ENCODE measurements around the gene MAPK12. TPM values are rescaled to one million over a fixed set of nuclear protein-coding genes. Genes with fewer than 3 reads are reported as not detected.

The MAPK12 gene
- total RNA-seq, 1 donor = 28.0 TPM

DNA sequence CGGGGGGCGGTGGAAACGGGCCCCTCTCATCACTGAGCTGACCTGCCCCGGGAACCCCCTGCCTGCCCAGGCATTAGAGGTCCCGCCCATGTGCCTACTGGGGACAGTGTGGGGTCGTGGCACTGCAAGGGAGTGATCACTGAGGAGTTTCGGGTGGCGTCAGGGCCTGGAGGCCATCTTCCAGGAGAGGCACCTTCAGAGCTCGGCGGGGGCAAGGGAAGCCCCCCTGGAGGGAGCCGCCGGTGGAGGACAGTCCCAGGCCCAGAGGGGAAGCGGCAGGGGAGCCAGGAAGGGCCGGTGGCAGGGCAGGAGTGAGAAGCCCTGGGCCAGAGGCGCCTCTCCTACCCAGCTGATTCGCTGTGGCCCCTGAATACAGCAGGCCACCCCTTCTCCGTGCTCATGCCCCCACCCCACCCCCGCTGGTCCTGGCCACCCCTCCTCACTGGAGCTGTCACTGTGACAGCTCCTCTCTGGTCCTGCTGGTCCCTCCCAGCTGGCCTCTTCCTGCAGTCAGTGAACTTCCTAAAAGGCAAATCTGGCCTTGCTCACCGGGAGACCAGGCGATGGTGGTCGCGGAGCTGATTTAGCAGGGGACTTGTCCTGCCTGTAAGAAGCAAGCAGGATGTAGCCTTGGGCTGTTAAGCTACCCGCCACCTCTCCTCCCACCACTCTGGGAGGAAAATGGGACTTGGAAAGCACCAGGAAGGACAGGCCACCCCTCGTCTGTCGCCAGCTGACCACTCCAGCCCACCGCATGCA, 10.7 kb upstream of the MAPK12 start:
- TF ChIP-seq, protein P1, sequence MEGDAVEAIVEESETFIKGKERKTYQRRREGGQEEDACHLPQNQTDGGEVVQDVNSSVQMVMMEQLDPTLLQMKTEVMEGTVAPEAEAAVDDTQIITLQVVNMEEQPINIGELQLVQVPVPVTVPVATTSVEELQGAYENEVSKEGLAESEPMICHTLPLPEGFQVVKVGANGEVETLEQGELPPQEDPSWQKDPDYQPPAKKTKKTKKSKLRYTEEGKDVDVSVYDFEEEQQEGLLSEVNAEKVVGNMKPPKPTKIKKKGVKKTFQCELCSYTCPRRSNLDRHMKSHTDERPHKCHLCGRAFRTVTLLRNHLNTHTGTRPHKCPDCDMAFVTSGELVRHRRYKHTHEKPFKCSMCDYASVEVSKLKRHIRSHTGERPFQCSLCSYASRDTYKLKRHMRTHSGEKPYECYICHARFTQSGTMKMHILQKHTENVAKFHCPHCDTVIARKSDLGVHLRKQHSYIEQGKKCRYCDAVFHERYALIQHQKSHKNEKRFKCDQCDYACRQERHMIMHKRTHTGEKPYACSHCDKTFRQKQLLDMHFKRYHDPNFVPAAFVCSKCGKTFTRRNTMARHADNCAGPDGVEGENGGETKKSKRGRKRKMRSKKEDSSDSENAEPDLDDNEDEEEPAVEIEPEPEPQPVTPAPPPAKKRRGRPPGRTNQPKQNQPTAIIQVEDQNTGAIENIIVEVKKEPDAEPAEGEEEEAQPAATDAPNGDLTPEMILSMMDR (IDR thresholded peaks at IDR 0.05; ENCODE audit: insufficient read depth, low read length) = no peak
- H3K4me3 ChIP-seq (ENCODE audit: low read depth, low read length) = no peak overlapping the region
- DNase-seq (ENCODE audit: low read depth) = no peak

DNA sequence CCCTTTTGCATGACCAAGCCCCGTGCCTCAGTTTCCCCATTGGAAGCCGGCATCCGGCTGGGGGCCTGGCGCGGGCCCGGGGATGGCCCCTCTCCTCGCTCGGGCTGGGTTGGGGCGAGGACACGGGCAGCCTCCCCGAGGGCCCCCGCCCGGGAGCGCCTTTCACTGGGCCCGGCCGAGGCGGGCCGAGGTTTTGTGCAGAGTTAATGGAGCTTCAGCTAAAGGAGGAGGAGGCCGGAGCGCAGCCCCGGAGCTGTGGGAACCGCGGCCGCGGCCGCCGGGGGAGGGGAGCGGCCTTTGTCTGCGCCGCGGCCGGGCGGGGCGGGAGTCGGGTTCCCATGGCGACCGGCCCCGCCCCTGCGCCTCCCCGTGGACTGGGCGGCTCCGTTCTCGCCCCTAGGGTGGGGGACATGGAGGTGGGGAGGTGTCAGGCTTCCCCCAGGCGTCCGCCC, 10.1 kb upstream of the MAPK12 start:
- TF ChIP-seq, protein P1 (IDR thresholded peaks at IDR 0.05; ENCODE audit: insufficient read depth, low read length) = peak; percentile 7
- peak; percentile 36 for DNase-seq (ENCODE audit: low read depth)
- peak overlapping the region; percentile 65 for H3K4me3 ChIP-seq (ENCODE audit: low read depth, low read length)

DNA sequence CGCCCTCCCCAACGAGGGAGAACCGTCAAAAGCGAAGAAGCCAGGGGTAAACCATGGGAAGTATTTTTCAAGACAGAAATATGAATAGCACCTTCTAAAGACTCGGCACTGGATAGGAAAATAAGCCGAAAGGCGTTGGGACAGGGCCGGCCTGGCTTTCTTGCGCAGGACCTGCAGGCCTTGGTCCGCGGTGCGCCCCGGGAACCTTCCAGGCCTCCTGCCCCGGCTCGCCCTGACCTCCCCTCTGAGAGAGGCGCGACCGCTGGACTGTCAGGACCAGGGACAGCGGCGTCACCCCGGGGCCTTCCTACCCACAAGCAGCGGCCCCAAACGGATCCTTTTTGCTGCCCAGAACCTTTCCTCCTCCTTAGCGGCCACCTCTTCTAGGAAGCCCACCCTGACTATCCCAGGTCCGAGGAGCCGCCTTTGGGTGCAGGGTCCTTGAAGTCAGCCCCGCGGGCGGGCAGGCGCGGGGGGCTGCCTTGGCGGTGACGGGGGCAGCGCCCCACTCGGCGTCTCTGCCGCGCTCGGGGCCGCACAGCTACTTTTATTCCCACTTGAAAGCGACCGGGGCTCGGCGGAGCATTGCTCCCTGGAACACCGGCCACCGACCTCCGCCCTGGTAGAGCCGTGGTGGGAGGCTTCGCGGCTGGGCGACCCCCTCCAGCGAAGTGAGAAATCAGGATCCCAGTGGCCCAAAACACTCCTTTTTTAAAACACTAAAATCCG, 9.3 kb upstream of the MAPK12 start:
- peak overlapping the region; percentile 65 for H3K4me3 ChIP-seq (ENCODE audit: low read depth, low read length)
- TF ChIP-seq, protein P1 (IDR thresholded peaks at IDR 0.05; ENCODE audit: insufficient read depth, low read length) = no peak
- DNase-seq (ENCODE audit: low read depth) = peak; percentile 65

DNA sequence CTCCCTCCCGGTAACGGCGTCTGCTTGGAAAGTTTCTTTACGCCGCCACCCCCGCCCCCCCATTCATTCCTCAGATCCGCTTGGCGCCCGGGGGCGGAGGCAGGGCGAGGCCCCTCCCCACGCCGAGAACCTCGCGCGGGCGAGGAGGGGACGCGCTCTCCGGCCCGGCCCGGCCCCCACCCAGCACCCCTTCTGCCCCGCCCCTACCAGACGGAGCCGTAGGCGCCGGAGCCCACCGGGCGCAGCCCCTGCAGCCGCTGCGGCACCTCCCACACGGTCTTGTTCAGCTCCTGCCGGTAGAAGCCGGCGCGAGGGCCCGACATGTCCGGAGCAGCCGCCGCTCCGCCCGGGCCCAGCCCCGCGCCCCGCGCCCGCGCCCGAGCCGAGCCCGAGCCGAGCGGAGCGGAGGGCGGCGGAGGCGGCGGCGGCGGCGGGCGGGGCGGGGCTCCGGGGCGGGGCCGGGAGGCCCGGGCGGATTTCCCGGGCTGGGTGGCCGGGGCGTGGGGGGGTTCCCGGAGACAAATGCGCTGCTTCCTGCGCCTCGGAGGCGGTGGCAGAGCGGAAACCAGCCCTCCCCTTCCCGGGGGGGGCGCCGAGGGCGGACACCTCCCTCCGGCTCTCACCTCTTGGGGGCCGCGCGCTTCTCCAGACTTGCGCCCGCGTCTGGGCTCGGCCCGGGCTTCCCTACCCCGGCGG, 8.6 kb upstream of the MAPK12 start, which contains the start of gene MAPK11:
Gene MAPK11 (minus strand): TSS at position 411 of the 696 bp plus-strand sequence. CDS start 88 bp downstream, at position 323.
- peak; percentile 35 for DNase-seq (ENCODE audit: low read depth)
- TF ChIP-seq, protein P1 (IDR thresholded peaks at IDR 0.05; ENCODE audit: insufficient read depth, low read length) = no peak
- peak within 1 kb of the TSS; percentile 65 for H3K4me3 ChIP-seq (ENCODE audit: low read depth, low read length)

DNA sequence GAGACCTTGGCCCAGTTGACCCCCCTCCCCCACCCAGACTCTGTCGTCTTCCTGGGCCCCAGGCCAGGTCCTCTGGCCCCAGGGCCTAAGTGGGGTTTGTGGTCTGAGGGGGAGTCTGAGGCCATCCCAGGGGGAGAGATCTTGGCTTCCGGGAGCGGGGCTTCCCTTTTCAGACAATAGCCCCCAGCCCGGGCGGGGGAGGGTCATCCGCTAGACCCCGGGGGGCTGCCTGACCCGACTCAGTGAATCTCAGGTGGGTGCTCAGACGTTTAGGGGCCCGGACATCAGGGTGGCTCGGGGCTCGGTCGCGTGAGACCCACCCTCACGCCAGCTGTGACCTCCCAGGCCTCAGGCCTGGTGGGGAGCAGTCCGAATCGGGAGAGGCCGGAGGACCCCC, 8.1 kb upstream of the MAPK12 start:
- TF ChIP-seq, protein P1 (IDR thresholded peaks at IDR 0.05; ENCODE audit: insufficient read depth, low read length) = no peak
- H3K4me3 ChIP-seq (ENCODE audit: low read depth, low read length) = peak overlapping the region; percentile 64
- DNase-seq (ENCODE audit: low read depth) = no peak

DNA sequence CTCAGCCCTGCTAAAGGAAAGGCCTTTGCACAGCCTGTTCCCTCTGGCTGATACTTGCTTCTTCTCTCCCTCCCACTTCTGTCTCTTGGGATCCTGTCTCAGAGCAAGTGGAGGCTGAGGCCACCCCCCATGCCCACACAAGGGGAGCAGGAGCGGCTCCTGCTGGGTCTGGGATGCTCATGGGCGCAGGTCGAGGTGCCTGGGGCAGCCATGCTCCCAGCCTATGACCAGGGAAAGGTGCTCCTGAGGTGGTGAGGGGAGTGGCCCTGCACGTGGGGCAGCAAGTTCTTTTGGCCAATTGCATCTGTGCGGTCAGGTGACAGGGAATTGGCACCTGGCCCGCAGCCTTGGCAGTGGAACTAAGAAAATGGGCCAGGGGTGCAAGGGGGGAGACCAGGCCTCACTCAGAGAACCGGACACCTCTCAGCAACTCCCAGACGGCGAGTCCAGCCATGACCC, 7.2 kb upstream of the MAPK12 start:
- TF ChIP-seq, protein P1 (IDR thresholded peaks at IDR 0.05; ENCODE audit: insufficient read depth, low read length) = no peak
- H3K4me3 ChIP-seq (ENCODE audit: low read depth, low read length) = no peak overlapping the region
- DNase-seq (ENCODE audit: low read depth) = no peak
